SW480 (cell line): ENCODE measurements around the gene SUGT1.
A peak's percentile ranks its signal among the peaks of the same experiment; 100 is the strongest.
"Not testable (repeated sequence)": the region's sequence is repeated elsewhere in the genome, so short reads cannot be mapped to it uniquely, and the experiment has no call there.

Experiments
- DNase-seq: peaks from one replicate; pipeline ENCODE4 v3.0.0-alpha.2; 2016; ENCODE audit warnings: low spot score

SUGT1 gene

GRCh38 chr13:52669677-52670076, 17.0 kb downstream of the SUGT1 start:
- DNase-seq = no peak

- no peak for DNase-seq
Observed at GRCh38 chr13:52670726-52671125, 18.1 kb downstream of the SUGT1 start.

DNA sequence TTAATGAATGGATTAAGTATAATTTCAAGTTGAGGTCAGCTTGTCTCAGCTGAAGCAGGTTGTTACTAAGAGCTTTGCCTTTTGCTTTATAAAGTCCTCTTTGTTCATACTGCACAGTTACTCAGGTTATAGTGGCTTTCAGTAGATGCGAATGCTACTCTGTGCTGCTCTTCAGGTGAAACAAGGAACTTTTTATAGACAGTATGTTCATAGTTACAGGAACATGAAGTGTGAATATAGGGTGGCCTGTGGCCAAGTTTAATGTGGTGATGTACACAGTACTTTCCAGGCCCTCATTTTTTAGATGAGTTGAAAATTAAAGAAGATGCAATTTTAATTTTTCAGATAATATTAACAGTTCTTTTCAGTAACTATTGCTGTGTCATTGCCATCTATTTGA, 20.8 kb downstream of the SUGT1 start:
- no peak for DNase-seq

DNA sequence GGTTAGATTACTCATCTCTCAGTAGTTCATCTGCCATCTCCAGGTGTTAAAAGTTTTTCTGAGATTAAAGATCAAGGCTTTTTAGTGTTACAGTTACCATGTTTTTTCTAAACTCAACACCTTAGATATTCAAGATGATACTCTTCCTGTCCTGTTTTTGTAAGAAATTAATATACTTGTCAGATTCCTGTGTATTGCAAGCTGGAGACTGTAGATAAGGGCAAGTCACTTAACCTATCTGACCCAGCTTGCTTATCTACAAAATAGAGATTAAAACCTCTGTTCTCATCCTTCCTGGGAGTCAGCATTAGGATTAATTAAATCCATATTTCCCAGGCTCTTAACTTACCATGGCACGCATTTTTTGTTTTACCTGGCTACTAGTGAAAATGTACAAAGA, 25.2 kb downstream of the SUGT1 start:
- DNase-seq = no peak

- DNase-seq = not testable (repeated sequence)
Observed at GRCh38 chr13:52685806-52686205, 33.2 kb downstream of the SUGT1 start.

- peak; percentile 85 for DNase-seq
Observed at GRCh38 chr13:52686376-52686775, 33.7 kb downstream of the SUGT1 start.

DNA sequence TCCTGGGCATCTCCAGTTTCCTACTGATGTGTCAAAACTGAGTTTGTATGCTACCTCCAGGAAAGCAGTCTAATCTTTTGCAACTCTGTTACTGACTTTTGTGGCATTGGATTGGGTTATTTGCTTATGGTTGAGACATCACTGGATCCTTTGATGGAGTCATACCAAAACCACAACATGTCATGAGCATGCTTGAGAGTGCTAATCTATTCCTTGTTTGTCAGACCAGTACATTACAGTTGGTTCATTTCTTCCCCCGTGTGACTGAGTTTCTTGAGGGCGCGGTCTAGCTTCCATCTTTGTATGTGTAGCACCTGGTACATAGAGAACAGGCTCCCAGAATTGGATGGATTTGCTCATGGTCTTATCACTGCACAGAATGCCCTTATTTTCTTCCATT, 43.2 kb downstream of the SUGT1 start:
- DNase-seq = peak; percentile 9

DNA sequence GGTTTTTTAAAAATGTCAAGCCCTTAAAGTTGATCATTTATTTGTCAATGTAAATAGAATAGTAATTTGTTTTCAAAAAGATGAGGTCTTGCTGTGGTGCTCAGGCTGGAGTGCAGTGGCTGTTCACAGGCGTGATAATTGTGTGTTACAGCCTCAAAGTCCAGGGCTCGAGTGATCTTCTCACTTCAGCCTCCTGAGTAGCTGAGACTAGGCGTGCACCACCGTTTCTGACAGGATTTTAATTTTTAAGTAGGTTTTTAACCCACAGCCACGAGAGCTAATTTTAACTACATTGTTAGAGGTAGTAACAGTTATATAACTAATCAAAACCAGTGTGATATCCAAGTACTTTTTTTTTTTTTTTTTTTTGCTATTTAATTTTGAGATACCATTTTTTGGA, 43.9 kb downstream of the SUGT1 start:
- DNase-seq = no peak

DNA sequence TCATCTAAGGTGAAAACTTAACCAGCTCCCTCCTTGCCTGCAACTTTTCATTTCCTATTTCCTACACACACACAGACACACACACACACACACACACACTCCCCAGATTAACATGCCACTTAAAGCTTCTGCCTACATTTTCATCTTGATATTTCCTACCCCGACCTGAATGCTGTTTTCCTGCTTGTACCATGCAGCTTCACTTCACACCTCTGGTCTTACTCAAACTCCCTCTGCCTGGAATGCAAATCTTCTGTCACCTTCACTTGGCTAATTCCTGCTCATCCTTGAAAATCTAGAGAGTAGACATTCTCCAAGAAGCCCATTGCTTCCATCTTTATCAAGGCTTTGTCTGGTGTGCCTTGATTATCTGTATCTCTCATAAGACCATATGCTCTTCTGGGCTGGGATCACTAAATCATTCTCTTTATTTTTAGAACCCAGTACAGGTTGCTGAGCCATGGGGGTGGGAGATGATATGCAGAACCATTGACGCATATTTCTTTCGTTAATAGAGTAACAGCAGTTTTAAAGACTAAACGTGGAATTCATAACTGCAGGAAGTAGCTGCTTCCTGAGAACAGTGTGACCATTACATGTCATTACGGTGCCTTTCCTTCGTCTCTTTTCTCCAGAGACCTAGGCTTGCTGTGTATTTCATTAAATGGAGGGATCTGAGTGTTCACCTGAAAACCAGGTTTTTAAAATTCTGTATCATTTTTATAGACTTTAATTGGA, 49.3 kb downstream of the SUGT1 start:
- DNase-seq = no peak

- DNase-seq = no peak
Observed at GRCh38 chr13:52703482-52703881, 50.8 kb downstream of the SUGT1 start.

- peak; percentile 44 for DNase-seq
Observed at GRCh38 chr13:52706081-52706480, 53.4 kb downstream of the SUGT1 start.

- no peak for DNase-seq
Observed at GRCh38 chr13:52707375-52707774, 54.7 kb downstream of the SUGT1 start.

- DNase-seq = not testable (repeated sequence)
Observed at GRCh38 chr13:52708266-52708665, 55.6 kb downstream of the SUGT1 start.

- DNase-seq = no peak
Observed at GRCh38 chr13:52711286-52711685, 58.6 kb downstream of the SUGT1 start.

GRCh38 chr13:52712385-52712784, 59.7 kb downstream of the SUGT1 start:
- no peak for DNase-seq

- no peak for DNase-seq
Observed at GRCh38 chr13:52713894-52714293, 61.3 kb downstream of the SUGT1 start.

DNA sequence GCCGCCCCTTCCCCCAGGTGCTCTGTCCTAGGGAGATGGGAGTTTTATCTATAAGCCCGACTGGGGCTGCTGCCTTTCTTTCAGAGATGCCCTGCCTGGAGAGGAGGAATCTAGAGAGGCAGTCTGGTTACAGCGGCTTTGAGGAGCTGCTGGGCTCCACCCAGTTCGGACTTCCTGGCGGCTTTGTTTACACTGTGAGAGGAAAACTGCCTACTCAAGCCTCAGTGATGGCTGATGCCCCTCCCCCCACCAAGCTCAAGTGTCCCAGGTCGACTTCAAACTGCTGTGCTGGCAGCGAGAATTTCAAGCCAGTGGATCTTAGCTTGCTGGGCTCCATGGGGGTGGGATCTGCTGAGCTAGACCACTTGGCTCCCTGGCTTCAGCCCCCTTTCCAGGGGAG, 68.3 kb downstream of the SUGT1 start:
- not testable (repeated sequence) for DNase-seq

DNA sequence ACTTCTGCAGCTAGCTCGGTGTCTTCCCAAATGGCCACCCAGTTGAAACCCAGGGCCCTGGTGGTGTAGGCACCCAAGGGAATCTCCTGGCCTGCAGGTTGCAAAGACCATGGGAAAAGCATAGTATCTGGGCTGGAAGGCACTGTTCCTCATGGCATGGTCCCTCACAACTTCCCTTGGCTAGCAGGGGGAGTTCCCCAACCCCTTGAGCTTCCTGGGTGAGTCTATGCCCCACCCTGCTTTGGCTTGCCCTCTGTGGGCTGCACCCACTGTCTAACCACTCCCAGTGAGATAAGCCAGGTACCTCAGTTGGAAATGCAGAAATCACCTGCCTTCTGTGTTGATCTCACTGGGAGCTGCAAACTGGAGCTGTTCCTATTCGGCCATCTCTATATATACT, 68.7 kb downstream of the SUGT1 start:
- not testable (repeated sequence) for DNase-seq

DNA sequence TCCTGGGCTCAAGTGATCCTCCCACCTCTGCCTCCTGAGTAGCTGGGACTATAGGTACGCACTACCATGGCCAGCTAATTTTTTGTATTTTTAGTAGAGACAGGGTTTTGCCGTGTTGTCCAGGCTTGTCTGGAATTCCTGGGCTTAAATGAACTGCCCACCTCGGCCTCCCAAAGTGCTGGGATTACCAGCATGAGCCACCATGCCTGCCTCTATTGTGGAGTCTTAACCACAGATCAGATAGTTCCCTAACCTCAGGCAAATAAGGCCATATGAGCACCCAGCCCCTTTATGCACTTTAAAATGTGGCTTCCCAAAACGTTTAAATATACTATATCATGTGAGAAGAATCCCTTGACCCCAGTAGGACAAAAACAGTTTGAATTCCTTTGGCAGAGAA, 70.5 kb downstream of the SUGT1 start:
- DNase-seq = no peak

GRCh38 chr13:52725302-52725701, 72.7 kb downstream of the SUGT1 start:
- DNase-seq = no peak

DNA sequence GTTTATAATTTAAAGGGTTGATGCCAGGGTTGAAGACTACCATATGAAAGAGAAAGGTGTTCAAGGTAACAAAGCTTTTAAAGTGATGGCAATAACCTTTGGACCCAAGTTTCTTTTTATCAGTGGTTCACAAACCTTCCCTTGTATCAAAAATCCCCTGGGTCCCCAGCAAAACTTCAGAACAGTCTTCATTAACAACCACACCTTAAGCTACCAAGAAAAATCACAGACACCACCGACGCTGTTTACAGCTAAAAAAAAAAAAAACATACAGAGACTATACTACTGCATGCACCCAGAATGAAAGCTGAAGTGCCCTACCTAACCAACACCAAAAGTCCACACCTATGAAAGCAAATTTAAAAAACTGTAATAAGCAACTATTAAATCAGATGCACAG, 73.6 kb downstream of the SUGT1 start:
- no peak for DNase-seq

DNA sequence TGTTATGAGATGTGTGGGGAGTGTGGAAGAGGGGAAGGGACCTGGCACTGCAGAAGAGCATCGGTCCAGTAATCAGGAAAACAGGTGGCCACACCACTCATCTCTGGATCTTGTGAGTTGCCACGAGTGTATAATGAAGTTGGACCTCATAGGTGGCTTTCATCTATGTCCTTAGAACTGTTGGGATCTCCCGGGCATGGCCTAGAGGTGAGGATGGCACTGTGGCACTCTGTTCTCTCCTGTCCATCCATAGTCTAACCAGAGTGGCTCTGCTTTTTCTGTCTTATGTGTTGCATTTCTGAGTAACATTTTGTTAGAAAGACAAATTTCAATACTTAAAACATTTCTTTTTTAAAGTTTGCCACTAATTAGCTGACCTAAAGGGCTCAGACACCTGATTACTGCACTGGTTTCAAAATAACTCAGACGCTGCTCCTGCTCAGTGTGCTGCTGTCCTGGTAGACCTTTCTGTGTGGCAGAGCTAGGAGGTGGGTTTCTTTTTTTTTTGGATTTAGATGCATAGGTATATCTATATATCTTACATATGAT, 81.5 kb downstream of the SUGT1 start:
- no peak for DNase-seq

- DNase-seq = no peak
Observed at GRCh38 chr13:52736891-52737290, 84.3 kb downstream of the SUGT1 start.

GRCh38 chr13:52737451-52737850, 84.8 kb downstream of the SUGT1 start:
- DNase-seq = no peak
